GM13977 (cell line): ENCODE data around the gene SLC2A4RG.

Experiments
- DNase-seq: peaks from one replicate; pipeline ENCODE4 v3.0.0; 2012; ENCODE audit warnings: low spot score
- CTCF ChIP-seq: IDR thresholded peaks from 2 replicates; pipeline ENCODE4 v1.5.1; 2012; ENCODE audit warnings: mild to moderate bottlenecking, control low read depth; ENCODE audit not compliant: insufficient read depth; ENCODE audit errors: extremely low read depth, missing control alignments
- in situ Hi-C: fragments of 300-500 bp; cut with MboI; formaldehyde crosslinking; loops from one replicate; pipeline ENCODE4 v1.12.0; 2022; ENCODE audit warnings: low sequenced_read_pairs, low pct_unique_long_range_greater_than_20kb, mixed read lengths, inconsistent platforms; ENCODE audit not compliant: unreplicated experiment

The SLC2A4RG gene

DNA sequence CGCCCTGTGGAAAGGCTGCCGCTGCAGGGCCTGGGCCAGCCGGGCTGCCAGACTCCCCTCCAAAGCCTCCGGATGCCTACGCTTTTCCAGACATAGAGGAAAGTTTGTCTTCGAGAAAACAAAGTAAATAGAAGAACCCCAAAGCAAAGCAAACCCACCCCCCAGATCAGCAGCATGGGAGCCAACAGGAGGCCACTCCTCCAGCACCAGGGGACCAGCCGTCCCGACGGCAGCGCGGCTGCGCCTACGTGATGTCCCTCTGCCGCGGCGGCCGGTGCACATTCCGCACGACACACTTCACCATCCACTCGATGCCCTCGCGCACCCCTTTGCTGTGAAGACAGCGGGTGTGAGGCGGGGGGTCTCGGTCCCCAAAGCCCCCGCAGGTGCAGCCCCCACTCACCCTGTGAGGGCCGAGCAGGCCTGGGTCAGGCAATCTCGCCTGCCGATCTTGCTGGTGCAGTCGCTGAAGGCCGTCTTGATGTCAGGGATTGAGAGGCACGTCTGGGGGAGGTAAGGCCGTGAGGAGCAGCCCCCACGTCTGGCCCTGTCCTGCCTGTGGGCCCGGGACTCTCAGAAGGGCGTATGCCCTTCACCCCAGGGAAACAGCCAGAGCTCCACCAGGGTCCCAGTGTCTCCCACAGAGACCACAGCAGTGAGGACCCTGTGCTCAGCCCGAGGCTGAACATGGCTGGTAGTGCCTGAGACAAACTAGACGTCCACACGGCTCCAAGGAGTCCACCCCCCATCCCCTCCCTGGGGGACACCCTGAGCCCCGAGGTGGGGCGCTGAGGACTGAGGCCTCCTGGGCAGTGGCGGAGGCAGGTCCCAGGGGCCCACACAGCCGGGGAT, 39.2 kb upstream of the SLC2A4RG start:
- peak; percentile 16 for DNase-seq
- in situ Hi-C loops = no loop called here
- no peak for TF ChIP-seq CTCF

- peak; percentile 15 for DNase-seq
- TF ChIP-seq CTCF = no peak
- in situ Hi-C loops = no loop called here
These were observed 38.6 kb upstream of the SLC2A4RG start for GRCh38 chr20:63701051-63701328.

- TF ChIP-seq CTCF = no peak
- peak; percentile 18 for DNase-seq
- in situ Hi-C loops = no loop called here
These were observed 38.1 kb upstream of the SLC2A4RG start for GRCh38 chr20:63701329-63702035.

DNA sequence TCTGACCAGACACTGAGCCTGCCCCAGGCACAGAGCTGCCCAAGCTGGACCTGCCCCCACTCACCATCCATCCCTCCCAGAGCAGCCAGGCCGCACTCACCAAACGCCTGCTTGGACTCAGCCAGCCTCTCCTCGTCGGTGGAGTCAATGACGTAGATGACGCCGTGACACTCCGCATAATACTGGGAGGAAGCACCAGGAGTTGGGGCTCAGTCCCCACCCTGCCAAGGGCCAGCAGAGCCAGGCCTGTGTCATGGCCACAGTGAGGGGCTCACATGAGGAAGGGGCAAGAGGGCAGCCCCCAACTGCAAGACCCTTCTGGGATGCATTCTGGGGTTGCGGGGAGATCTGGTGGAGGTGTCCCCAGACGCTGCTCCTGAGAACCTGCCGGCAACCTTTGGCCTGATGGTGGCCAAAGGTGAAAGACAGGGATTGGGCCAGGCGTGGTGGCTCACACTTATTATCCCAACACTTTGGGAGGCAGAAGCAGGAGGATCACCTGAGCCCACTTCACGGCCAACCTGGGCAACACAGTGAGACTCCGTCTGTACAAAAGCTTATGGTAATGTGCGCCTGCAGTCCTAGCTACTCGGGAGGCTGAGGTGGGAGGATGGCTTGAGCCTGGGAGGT, 37.4 kb upstream of the SLC2A4RG start:
- no peak for DNase-seq
- in situ Hi-C loops = no loop called here
- no peak for TF ChIP-seq CTCF

GRCh38 chr20:63702751-63703470, 36.7 kb upstream of the SLC2A4RG start:
- in situ Hi-C loops = no loop called here
- no peak for TF ChIP-seq CTCF
- peak; percentile 10 for DNase-seq

DNA sequence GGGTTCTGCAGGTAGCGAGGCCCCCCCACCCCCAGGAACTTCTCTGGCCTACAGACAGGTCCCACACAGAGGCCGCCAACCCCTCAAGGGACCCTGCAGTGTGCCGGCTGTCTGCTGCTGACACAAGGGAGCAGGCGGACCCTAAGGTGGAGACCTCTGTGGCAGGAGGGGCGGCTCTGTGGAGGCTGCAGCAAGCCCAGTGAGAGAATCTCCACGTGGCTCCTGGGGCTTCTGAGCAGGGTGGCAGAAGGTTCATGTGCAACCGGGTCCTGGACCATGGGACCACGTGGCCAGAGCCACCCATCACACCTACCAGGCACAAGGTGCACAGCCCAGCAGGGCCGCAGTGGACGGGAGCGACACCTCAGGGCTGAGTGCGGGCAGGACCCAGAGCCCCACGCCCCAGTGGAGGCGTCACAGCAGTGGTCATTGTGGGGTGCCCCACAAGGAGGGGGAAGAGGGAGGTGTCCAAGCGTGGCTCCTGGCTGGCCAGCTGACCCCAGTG, 36.1 kb upstream of the SLC2A4RG start:
- TF ChIP-seq CTCF = no peak
- DNase-seq = no peak
- in situ Hi-C loops = no loop called here
